Mesothelial cell of epicardium (in vitro differentiated cells): ENCODE data around the gene EEFSEC. TPM values are rescaled to one million over a fixed set of nuclear protein-coding genes. Genes with fewer than 3 reads are reported as not detected.

Experiments used
- DNase-seq, 2 experiments: peaks; one replicate each; pipeline ENCODE4 v3.0.0; 2021; ENCODE audit warnings: low spot score in 2 of 2; ENCODE audit not compliant: unreplicated experiment in 2 of 2
- H3K27ac Mint-ChIP-seq: 2 replicates; pipeline ENCODE4 v1.8.0; 2021; ENCODE audit warnings: mixed read lengths
- H3K27me3 Mint-ChIP-seq: 2 replicates; pipeline ENCODE4 v1.8.0; 2021; ENCODE audit warnings: low read depth, mixed read lengths
- H3K36me3 Mint-ChIP-seq: 2 replicates; pipeline ENCODE4 v1.8.0; 2021; ENCODE audit warnings: mixed read lengths
- H3K4me1 Mint-ChIP-seq: 2 replicates; pipeline ENCODE4 v1.8.0; 2021; ENCODE audit warnings: mixed read lengths
- H3K4me3 Mint-ChIP-seq: 2 replicates; pipeline ENCODE4 v1.8.0; 2021; ENCODE audit warnings: mild to moderate bottlenecking, moderate library complexity, mixed read lengths
- H3K9me3 Mint-ChIP-seq: 2 replicates; pipeline ENCODE4 v1.8.0; 2021; ENCODE audit warnings: mixed read lengths
- total RNA-seq: library from RNA; stranded (reverse); gene quantifications from 3 replicates; pipeline ENCODE4 v1.2.1, GENCODE V29; 2021
- TF ChIP-seq, protein P1 (sequence below): fragments of 200-600 bp; sonication (generic); IDR thresholded peaks from one replicate; pipeline ENCODE4 v1.5.0; 2021; ENCODE audit warnings: antibody characterized with exemption; ENCODE audit not compliant: unreplicated experiment

EEFSEC gene
- total RNA-seq, 1 donor from 2014 or later: 19.4 TPM

DNA sequence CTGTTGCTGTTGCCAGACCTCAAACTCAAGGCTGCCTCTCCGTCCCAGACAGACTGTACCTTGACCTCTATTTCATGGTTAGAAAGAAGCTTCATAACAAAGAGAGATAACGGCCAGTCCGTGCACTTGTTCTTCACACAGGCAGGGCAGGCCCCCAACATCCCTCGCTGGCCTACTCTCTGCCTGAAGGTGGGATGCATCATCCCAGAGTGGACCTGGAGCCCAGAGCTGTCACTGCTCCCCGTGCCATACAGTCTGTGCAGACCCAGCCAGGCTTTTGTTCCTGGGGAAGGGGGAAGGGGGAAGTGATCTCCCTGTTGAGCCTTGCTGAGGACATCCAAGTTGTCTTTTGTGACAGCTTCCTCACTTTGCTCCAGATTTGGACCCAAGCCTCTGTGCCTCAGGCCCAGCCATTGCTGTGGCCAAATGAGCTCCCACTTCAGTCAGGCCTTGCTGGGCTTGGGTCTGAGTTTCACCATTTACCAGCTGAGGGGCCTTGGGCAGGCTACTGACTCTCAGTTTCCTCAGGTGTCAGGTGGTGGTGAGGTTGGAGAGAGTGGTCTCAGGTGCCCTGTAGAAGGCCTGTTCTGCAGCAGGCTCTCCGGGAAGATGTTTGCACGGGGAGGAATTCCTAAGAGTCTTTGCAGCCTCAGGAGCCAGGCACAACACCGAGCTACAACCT is 171.8 kb downstream of the EEFSEC start:
- peak in 1 of 2 experiments; percentile 27 for DNase-seq
- Mint-ChIP-seq H3K4me3 (no peak overlapping the region), H3K36me3 (no peaks in the 10 kb centered on the region), H3K9me3 (no peaks in the 10 kb centered on the region), H3K4me1 (peaks cover 9% of the 10 kb centered on the region), H3K27ac (peak overlapping the region; percentile 16), H3K27me3 (no peaks in the 10 kb centered on the region)
- TF ChIP-seq, protein P1, sequence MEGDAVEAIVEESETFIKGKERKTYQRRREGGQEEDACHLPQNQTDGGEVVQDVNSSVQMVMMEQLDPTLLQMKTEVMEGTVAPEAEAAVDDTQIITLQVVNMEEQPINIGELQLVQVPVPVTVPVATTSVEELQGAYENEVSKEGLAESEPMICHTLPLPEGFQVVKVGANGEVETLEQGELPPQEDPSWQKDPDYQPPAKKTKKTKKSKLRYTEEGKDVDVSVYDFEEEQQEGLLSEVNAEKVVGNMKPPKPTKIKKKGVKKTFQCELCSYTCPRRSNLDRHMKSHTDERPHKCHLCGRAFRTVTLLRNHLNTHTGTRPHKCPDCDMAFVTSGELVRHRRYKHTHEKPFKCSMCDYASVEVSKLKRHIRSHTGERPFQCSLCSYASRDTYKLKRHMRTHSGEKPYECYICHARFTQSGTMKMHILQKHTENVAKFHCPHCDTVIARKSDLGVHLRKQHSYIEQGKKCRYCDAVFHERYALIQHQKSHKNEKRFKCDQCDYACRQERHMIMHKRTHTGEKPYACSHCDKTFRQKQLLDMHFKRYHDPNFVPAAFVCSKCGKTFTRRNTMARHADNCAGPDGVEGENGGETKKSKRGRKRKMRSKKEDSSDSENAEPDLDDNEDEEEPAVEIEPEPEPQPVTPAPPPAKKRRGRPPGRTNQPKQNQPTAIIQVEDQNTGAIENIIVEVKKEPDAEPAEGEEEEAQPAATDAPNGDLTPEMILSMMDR: no peak

DNA sequence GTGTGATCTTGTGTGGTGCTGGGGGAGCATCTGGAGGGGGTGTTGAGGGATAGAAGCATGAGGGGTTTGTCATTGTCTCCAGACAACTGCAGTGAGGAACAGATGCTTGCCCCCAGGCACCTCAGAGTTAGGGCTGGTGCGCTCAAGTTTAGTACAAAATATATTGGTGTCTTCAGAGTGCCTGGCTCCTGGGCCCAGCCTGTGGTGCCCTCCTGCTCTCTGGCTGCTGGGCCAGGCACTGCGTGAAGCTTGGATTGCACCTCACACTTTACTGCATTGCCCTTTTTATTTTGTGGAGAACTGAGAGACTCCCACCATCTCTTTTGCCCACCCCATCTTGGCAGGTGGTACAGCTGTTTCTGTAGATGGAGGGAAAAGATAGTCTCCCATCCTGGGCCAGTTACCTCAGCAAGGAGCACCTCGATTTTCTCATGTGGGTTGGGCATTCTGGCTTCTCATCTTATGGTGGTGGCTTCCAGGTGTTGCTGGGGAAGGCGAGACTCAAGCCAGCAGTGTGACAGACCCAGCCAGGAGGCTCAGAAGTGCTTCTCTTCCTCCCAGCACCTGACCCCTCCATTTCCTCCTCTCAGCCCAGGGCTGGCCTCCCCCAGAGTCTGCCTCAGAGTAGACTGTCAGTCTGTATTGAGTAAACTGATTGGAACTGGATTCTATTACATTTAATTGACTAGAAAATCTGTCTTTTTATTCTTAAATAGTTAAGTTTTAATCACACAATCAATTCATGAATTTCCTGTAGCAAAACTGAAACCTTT is 173.0 kb downstream of the EEFSEC start:
- DNase-seq: peak; percentile 3 to 20
- Mint-ChIP-seq H3K4me3 (no peak overlapping the region), H3K4me1 (peaks cover 12% of the 10 kb centered on the region), H3K9me3 (no peaks in the 10 kb centered on the region), H3K27ac (no peak overlapping the region), H3K36me3 (no peaks in the 10 kb centered on the region), H3K27me3 (no peaks in the 10 kb centered on the region)
- TF ChIP-seq, protein P1: no peak

DNA sequence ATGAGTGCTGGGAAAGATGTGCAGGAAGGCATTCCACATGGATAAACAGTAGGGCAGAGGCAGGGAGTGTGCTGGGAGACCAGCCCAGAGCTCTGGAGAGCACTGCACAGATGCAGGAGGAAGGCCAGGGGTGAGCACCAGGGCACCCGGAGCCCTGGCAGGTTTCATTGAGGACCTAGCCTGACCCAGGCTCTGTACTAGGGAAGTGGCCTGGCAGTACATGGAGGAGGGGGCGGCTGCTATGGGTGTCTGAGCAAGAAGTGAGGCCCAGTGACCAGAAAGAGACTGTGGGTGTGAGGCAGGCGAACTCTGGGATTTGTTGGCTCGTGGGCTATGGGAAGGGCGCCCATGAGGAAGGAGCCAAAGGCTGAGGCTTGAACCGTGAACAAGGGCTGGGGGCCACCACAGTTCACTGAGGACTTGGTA is 174.3 kb downstream of the EEFSEC start:
- TF ChIP-seq, protein P1: no peak
- peaks cover 12% of the 10 kb centered on the region for H3K4me1 Mint-ChIP-seq
- no peaks in the 10 kb centered on the region for H3K36me3 Mint-ChIP-seq
- H3K27me3 Mint-ChIP-seq: no peaks in the 10 kb centered on the region
- peak in 1 of 2 experiments; percentile 25 for DNase-seq
- H3K4me3 Mint-ChIP-seq: no peak overlapping the region
- no peaks in the 10 kb centered on the region for H3K9me3 Mint-ChIP-seq
- no peak overlapping the region for H3K27ac Mint-ChIP-seq

DNA sequence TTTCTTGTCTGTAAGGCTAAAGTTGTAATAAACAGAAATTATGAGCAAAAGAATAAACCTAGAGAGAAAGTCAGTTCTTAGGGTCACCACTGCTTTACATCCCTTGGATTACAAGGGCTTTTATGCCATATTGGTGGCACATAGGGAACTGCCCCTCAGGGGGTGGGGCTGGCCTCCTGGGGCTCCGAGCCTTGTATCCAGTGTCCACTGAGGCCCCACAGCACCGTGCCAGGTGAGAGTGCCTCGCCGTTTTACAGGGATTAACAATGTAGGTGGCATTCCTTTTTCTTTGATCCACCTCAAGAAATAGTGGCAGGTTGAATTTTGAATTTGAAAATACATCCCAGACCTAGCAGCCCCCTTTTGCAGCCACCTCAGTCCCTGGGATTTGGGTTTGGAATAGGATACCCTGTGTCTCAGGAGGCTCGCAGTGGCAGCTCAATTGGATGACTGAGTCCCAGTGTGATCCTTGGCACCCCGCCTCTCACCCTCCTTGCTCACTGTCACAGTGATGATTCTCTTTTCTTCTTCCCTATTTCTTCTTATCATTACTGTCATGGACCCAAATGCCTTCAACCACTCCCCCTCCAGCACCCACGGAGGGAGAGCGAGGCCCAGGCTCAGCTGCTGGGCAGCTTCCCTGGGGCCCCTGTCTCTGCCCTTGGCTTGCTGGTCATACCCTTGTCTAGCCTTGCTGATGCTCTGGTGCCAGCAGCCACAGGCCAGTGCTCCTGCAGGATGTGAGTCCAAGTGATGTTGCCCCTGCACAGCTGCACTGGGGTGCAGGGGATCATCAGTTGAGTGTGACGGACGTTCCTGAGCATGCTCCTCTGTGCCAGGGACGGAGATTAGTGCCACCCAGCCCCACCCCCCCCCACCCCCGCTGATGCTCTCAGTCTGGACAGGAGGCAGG is 175.5 kb downstream of the EEFSEC start:
- DNase-seq: peak in 1 of 2 experiments; percentile 13
- H3K9me3 Mint-ChIP-seq: no peaks in the 10 kb centered on the region

More for the DNA sequence above, 175.5 kb downstream of the EEFSEC start:
- Mint-ChIP-seq H3K4me1 (peaks cover 10% of the 10 kb centered on the region), H3K36me3 (no peaks in the 10 kb centered on the region), H3K27ac (no peak overlapping the region), H3K27me3 (no peaks in the 10 kb centered on the region), H3K4me3 (no peak overlapping the region)
- TF ChIP-seq, protein P1: no peak
